Liver (tissue), 9 donors: Measurements from ENCODE around the gene UGT1A5. TPM values are rescaled to one million over a fixed set of nuclear protein-coding genes. Genes with fewer than 3 reads are reported as not detected.

Source experiments
- DNase-seq: peaks from one replicate; pipeline ENCODE4 v3.0.0-alpha.2; 2017; ENCODE audit warnings: low spot score
- H3K27ac ChIP-seq, 2 donors: one replicate each; pipeline ENCODE4 v1.7.0; 2013; ENCODE audit warnings: inconsistent platforms in 2 of 2, low read length in 2 of 2, control low read depth in 1 of 2, low read depth in 1 of 2, mild to moderate bottlenecking in 1 of 2
- H3K27me3 ChIP-seq, 4 donors: one replicate each; pipeline versions ENCODE4 v1.6.1 to v1.7.0; 2013; ENCODE audit warnings: low read length in 3 of 4, inconsistent platforms in 1 of 4, mild to moderate bottlenecking in 1 of 4, moderate library complexity in 1 of 4; ENCODE audit not compliant: control insufficient read depth in 4 of 4, insufficient read depth in 4 of 4
- H3K36me3 ChIP-seq, 4 donors: one replicate each; pipeline versions ENCODE4 v1.6.1 to v1.7.0; 2013; ENCODE audit warnings: low read length in 3 of 4, mild to moderate bottlenecking in 3 of 4, low read depth in 1 of 4, moderate library complexity in 1 of 4; ENCODE audit not compliant: control insufficient read depth in 4 of 4, insufficient read depth in 3 of 4
- H3K4me1 ChIP-seq, 4 donors: one replicate each; pipeline versions ENCODE4 v1.6.1 to v1.7.0; 2013; ENCODE audit warnings: low read length in 3 of 4, mild to moderate bottlenecking in 3 of 4, moderate library complexity in 1 of 4; ENCODE audit not compliant: control insufficient read depth in 4 of 4, insufficient read depth in 4 of 4
- H3K4me3 ChIP-seq, 3 donors: one replicate each; pipeline versions ENCODE4 v1.6.1 to v1.7.0; 2013; ENCODE audit warnings: low read length in 3 of 3, control low read depth in 1 of 3, low read depth in 1 of 3, mild to moderate bottlenecking in 1 of 3
- H3K9ac ChIP-seq, 2 donors: one replicate each; pipeline ENCODE4 v1.7.0; 2013; ENCODE audit warnings: low read length in 2 of 2, mild to moderate bottlenecking in 2 of 2, moderate library complexity in 2 of 2, control low read depth in 1 of 2, low read depth in 1 of 2
- H3K9me3 ChIP-seq, 4 donors: one replicate each; pipeline versions ENCODE4 v1.6.1 to v1.7.0; 2013; ENCODE audit warnings: low read length in 3 of 4; ENCODE audit not compliant: control insufficient read depth in 4 of 4
- EGR1 ChIP-seq, 2 donors: IDR thresholded peaks; 2 replicates each; pipeline ENCODE4 v1.6.1; 2016 to 2018; ENCODE audit warnings: antibody characterized with exemption in 2 of 2, low read depth in 2 of 2
- FOXA1 ChIP-seq: IDR thresholded peaks from 2 replicates; pipeline ENCODE4 v1.6.1; 2016; ENCODE audit warnings: antibody characterized with exemption
- FOXA2 ChIP-seq: IDR thresholded peaks from 2 replicates; pipeline ENCODE4 v1.6.1; 2016; ENCODE audit warnings: antibody characterized with exemption
- GABPA ChIP-seq, 2 donors: IDR thresholded peaks in 1 of 2; conservative IDR thresholded peaks in 1 of 2; 2 replicates each; pipeline ENCODE4 v1.6.1; 2016; ENCODE audit warnings: antibody characterized with exemption in 2 of 2, mild to moderate bottlenecking in 1 of 2, moderate library complexity in 1 of 2
- HNF4A ChIP-seq, 2 donors: conservative IDR thresholded peaks; 2 replicates each; pipeline ENCODE4 v1.6.1; 2016; ENCODE audit warnings: antibody characterized with exemption in 2 of 2, mild to moderate bottlenecking in 2 of 2
- HNF4G ChIP-seq: IDR thresholded peaks from 2 replicates; pipeline ENCODE4 v1.6.1; 2016; ENCODE audit warnings: antibody characterized with exemption
- JUND ChIP-seq, 2 donors: IDR thresholded peaks; 2 replicates each; pipeline ENCODE4 v1.6.1; 2016; ENCODE audit warnings: antibody characterized with exemption in 2 of 2
- NR2F2 ChIP-seq: IDR thresholded peaks from 2 replicates; pipeline ENCODE4 v1.6.1; 2016; ENCODE audit warnings: antibody characterized with exemption
- RAD21 ChIP-seq, 2 donors: IDR thresholded peaks; 2 replicates each; pipeline ENCODE4 v1.6.1; 2016; ENCODE audit warnings: antibody characterized with exemption in 2 of 2, mild to moderate bottlenecking in 2 of 2
- RXRA ChIP-seq, 2 donors: IDR thresholded peaks; 2 replicates each; pipeline ENCODE4 v1.6.1; 2017 to 2018; ENCODE audit warnings: antibody characterized with exemption in 2 of 2, mild to moderate bottlenecking in 1 of 2
- SP1 ChIP-seq: IDR thresholded peaks from 2 replicates; pipeline ENCODE4 v1.6.1; 2018; ENCODE audit warnings: antibody characterized with exemption, mild to moderate bottlenecking
- TAF1 ChIP-seq: conservative IDR thresholded peaks from 2 replicates; pipeline ENCODE4 v1.6.1; 2016; ENCODE audit warnings: antibody characterized with exemption, mild to moderate bottlenecking
- YY1 ChIP-seq: IDR thresholded peaks from 2 replicates; pipeline ENCODE4 v1.6.1; 2016; ENCODE audit warnings: antibody characterized with exemption, mild to moderate bottlenecking
- WGBS: extraction: QIAGEN DNeasy Blood & Tissue Kit; methylation state at CpG from one replicate; pipeline ENCODE4 v1.1.7; 2013; 5-methylcytosine and 5-hydroxymethylcytosine counted together
- polyA plus RNA-seq, 2 donors: library from polyadenylated mRNA; stranded (reverse) in 1 of 2; unstranded in 1 of 2; fragments of 200-250 nt in 1 of 2; fragments of >200 nt in 1 of 2; fragmentation: Nextera tagmentation in 1 of 2; extraction: Ambion mirVana in 1 of 2; gene quantifications; one replicate each; pipeline versions ENCODE4 v1.2.1 to v1.2.3, GENCODE V29; 2013 to 2015
- total RNA-seq, 2 donors: library from RNA; depleted of rRNA; stranded (reverse); fragments of >200 nt; gene quantifications; one replicate each; pipeline ENCODE4 v1.2.3, GENCODE V29; 2014
- TF ChIP-seq, protein P1 (sequence below): IDR thresholded peaks from 2 replicates; pipeline ENCODE4 v1.6.1; 2016; ENCODE audit warnings: antibody characterized with exemption, mild to moderate bottlenecking
- TF ChIP-seq, protein P2 (sequence below): fragments of 150-350 bp; IDR thresholded peaks from 2 replicates; pipeline ENCODE4 v1.5.1; 2017; ENCODE audit warnings: improper control_type of control experiment, low read depth, low read length; ENCODE audit not compliant: missing input control
- TF ChIP-seq, protein P3 (sequence below): IDR thresholded peaks from 2 replicates; pipeline ENCODE4 v1.6.1; 2016; ENCODE audit warnings: antibody characterized with exemption
- TF ChIP-seq, protein P4 (sequence below): IDR thresholded peaks from 2 replicates; pipeline ENCODE4 v1.6.1; 2016; ENCODE audit warnings: antibody characterized with exemption
- TF ChIP-seq, protein P5 (sequence below): IDR thresholded peaks from 2 replicates; pipeline ENCODE4 v1.6.1; 2016; ENCODE audit warnings: antibody characterized with exemption
- donor health status: healthy.
- donor health status: healthy.
- donor health status: healthy.
- donor health status: healthy.
- donor health status: healthy.

The UGT1A5 gene
- total and polyA plus RNA-seq, 4 donors = 0.14 to 1.8 (median 1.6) TPM; not detected in 1

DNA sequence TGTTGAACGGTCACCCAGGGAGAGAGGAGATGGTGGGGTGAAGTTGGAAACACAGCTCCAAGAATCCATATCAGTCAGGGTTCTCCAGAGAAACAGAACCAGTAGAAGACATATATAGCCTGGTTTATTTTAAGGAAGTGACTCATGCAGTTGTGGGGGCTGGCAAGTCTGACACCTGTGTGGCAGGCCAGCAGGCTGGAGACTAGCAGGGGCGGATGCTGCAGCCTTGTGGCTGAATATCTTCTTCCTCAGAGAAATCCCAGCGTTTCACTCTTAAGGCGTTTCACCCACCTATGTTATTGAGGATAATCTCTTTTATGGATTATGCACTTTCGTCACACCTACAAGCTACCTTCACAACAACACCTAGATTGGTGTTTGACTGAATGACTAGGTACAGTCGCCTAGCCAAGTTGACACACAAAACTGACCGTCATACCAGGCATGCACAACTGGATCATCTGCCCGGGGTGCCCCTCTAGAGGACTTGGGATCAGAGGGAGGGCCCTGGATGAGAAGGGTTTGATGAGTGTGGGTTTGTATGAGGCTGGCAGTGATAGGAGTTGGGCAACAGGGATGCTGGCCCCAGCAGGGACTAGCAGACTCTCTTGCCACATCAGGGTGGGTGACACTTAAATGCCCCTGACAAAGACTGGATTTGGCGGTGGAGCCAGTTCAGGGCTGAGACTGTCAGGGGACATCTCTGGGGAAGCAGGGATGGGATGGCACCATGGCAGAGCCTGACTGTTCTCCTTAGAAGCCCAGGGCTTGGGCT is 88.8 kb downstream of the UGT1A5 start:
- 81% methylated on average over 9 of the region's 9 CpGs for WGBS
- Histone ChIP-seq H3K36me3 (no peaks in the 10 kb centered on the region), H3K9ac (no peak overlapping the region), H3K4me3 (no peak overlapping the region), H3K9me3 (no peaks in the 10 kb centered on the region), H3K27ac (no peak overlapping the region), H3K4me1 (no peaks in the 10 kb centered on the region), H3K27me3 (no peaks in the 10 kb centered on the region)
- TF ChIP-seq SP1 (no peak), HNF4G (no peak), YY1 (no peak), TAF1 (no peak), FOXA2 (no peak), GABPA (IDR thresholded peaks at IDR 0.05 in 1 of 2, conservative IDR thresholded peaks at IDR 0.05 in 1 of 2) (no peak), RAD21 (IDR thresholded peaks at IDR 0.05) (no peak), RXRA (IDR thresholded peaks at IDR 0.05) (no peak), JUND (IDR thresholded peaks at IDR 0.05) (no peak), FOXA1 (no peak), HNF4A (conservative IDR thresholded peaks at IDR 0.05) (no peak), EGR1 (IDR thresholded peaks at IDR 0.05; ENCODE audit: low read depth in 2 of 2) (no peak), NR2F2 (no peak)
- TF ChIP-seq, protein P1, sequence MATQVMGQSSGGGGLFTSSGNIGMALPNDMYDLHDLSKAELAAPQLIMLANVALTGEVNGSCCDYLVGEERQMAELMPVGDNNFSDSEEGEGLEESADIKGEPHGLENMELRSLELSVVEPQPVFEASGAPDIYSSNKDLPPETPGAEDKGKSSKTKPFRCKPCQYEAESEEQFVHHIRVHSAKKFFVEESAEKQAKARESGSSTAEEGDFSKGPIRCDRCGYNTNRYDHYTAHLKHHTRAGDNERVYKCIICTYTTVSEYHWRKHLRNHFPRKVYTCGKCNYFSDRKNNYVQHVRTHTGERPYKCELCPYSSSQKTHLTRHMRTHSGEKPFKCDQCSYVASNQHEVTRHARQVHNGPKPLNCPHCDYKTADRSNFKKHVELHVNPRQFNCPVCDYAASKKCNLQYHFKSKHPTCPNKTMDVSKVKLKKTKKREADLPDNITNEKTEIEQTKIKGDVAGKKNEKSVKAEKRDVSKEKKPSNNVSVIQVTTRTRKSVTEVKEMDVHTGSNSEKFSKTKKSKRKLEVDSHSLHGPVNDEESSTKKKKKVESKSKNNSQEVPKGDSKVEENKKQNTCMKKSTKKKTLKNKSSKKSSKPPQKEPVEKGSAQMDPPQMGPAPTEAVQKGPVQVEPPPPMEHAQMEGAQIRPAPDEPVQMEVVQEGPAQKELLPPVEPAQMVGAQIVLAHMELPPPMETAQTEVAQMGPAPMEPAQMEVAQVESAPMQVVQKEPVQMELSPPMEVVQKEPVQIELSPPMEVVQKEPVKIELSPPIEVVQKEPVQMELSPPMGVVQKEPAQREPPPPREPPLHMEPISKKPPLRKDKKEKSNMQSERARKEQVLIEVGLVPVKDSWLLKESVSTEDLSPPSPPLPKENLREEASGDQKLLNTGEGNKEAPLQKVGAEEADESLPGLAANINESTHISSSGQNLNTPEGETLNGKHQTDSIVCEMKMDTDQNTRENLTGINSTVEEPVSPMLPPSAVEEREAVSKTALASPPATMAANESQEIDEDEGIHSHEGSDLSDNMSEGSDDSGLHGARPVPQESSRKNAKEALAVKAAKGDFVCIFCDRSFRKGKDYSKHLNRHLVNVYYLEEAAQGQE = no peak
- TF ChIP-seq, protein P2, sequence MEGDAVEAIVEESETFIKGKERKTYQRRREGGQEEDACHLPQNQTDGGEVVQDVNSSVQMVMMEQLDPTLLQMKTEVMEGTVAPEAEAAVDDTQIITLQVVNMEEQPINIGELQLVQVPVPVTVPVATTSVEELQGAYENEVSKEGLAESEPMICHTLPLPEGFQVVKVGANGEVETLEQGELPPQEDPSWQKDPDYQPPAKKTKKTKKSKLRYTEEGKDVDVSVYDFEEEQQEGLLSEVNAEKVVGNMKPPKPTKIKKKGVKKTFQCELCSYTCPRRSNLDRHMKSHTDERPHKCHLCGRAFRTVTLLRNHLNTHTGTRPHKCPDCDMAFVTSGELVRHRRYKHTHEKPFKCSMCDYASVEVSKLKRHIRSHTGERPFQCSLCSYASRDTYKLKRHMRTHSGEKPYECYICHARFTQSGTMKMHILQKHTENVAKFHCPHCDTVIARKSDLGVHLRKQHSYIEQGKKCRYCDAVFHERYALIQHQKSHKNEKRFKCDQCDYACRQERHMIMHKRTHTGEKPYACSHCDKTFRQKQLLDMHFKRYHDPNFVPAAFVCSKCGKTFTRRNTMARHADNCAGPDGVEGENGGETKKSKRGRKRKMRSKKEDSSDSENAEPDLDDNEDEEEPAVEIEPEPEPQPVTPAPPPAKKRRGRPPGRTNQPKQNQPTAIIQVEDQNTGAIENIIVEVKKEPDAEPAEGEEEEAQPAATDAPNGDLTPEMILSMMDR = no peak
- TF ChIP-seq, protein P3, sequence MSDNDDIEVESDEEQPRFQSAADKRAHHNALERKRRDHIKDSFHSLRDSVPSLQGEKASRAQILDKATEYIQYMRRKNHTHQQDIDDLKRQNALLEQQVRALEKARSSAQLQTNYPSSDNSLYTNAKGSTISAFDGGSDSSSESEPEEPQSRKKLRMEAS = no peak
- TF ChIP-seq, protein P4, sequence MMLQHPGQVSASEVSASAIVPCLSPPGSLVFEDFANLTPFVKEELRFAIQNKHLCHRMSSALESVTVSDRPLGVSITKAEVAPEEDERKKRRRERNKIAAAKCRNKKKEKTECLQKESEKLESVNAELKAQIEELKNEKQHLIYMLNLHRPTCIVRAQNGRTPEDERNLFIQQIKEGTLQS = no peak
- TF ChIP-seq, protein P5, sequence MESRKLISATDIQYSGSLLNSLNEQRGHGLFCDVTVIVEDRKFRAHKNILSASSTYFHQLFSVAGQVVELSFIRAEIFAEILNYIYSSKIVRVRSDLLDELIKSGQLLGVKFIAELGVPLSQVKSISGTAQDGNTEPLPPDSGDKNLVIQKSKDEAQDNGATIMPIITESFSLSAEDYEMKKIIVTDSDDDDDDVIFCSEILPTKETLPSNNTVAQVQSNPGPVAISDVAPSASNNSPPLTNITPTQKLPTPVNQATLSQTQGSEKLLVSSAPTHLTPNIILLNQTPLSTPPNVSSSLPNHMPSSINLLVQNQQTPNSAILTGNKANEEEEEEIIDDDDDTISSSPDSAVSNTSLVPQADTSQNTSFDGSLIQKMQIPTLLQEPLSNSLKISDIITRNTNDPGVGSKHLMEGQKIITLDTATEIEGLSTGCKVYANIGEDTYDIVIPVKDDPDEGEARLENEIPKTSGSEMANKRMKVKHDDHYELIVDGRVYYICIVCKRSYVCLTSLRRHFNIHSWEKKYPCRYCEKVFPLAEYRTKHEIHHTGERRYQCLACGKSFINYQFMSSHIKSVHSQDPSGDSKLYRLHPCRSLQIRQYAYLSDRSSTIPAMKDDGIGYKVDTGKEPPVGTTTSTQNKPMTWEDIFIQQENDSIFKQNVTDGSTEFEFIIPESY = no peak
- DNase-seq = peak; percentile 27
